Panc1 (cell line): ENCODE data around the gene MRAP. TPM values are rescaled to one million over a fixed set of nuclear protein-coding genes. Genes with fewer than 3 reads are reported as not detected.

Source experiments
- ATAC-seq: fragments of 200-7000 bp; cut with Tn5 transposase; 2 replicates; pipeline ENCODE4 v1.9.1; 2020; ENCODE audit warnings: mild to moderate bottlenecking, moderate library complexity
- BruUV-seq: library from RNA; stranded (reverse); fragments of 400-500 nt; replicated peaks from 2 replicates; lab custom pipeline; 2021; lab: Mats Ljungman, UMichigan
- CTCF ChIA-PET: fragments of 300-600 bp; sonication (Branson Sonifier 250); formaldehyde crosslinking; loops from one replicate; lab custom pipeline; 2022; ENCODE audit warnings: antibody characterized with exemption; lab: Charles Lee
- POLR2A ChIA-PET: fragments of 300-600 bp; sonication (Branson Sonifier 250); formaldehyde crosslinking; loops from one replicate; lab custom pipeline; 2022; ENCODE audit warnings: antibody characterized with exemption; lab: Charles Lee
- DNase-seq: peaks from one replicate; pipeline ENCODE4 v3.0.0-alpha.2; 2010; ENCODE audit warnings: low read depth, low spot score
- H3K27ac ChIP-seq: 2 replicates; pipeline ENCODE4 v1.5.1; 2011; ENCODE audit warnings: mild to moderate bottlenecking, low read length, inconsistent platforms
- H3K27me3 ChIP-seq: fragments of 200-500 bp; sonication (Bioruptor generic); 2 replicates; pipeline ENCODE4 v1.6.0; 2014; ENCODE audit warnings: low read length, inconsistent platforms; ENCODE audit not compliant: control insufficient read depth, insufficient read depth
- H3K36me3 ChIP-seq: fragments of 200-500 bp; sonication (Bioruptor generic); 2 replicates; pipeline ENCODE4 v1.5.1; 2014; ENCODE audit warnings: inconsistent platforms, mild to moderate bottlenecking, low read length, moderate library complexity; ENCODE audit not compliant: control insufficient read depth, insufficient read depth
- H3K4me1 ChIP-seq: 2 replicates; pipeline ENCODE4 v1.5.1; 2011; ENCODE audit warnings: inconsistent platforms, mild to moderate bottlenecking, low read length, moderate library complexity; ENCODE audit not compliant: control insufficient read depth, insufficient read depth
- H3K4me3 ChIP-seq, 2 experiments: 2 replicates each; pipeline ENCODE4 v1.5.1; 2011 to 2012; ENCODE audit warnings: low read depth in 2 of 2, low read length in 2 of 2, mild to moderate bottlenecking in 2 of 2, inconsistent platforms in 1 of 2, moderate library complexity in 1 of 2
- H3K9me3 ChIP-seq: fragments of 200-500 bp; sonication (Bioruptor generic); 2 replicates; pipeline ENCODE4 v1.5.1; 2014; ENCODE audit warnings: low read depth, mild to moderate bottlenecking, inconsistent platforms, low read length, moderate library complexity; ENCODE audit not compliant: control insufficient read depth, insufficient read depth
- CTCF ChIP-seq: fragments of 450-650 bp; IDR thresholded peaks from 2 replicates; pipeline ENCODE4 v1.5.1; 2017; ENCODE audit warnings: mild to moderate bottlenecking
- POLR2AphosphoS5 ChIP-seq: IDR thresholded peaks from 2 replicates; pipeline ENCODE4 v1.6.1; 2012; ENCODE audit warnings: mild to moderate bottlenecking, low read depth, low read length, moderate library complexity
- REST ChIP-seq, 2 experiments: IDR thresholded peaks; 2 replicates each; pipeline ENCODE4 v1.6.1; 2011 to 2012; ENCODE audit warnings: low read depth in 2 of 2, control low read depth in 1 of 2, low read length in 1 of 2, mild to moderate bottlenecking in 1 of 2, moderate library complexity in 1 of 2; ENCODE audit not compliant: insufficient read depth in 1 of 2
- SIN3A ChIP-seq: IDR thresholded peaks from 2 replicates; pipeline ENCODE4 v1.6.1; 2012; ENCODE audit warnings: low read depth, mild to moderate bottlenecking, low read length, moderate library complexity, borderline replicate concordance; ENCODE audit not compliant: insufficient read depth
- TCF7L2 ChIP-seq: IDR thresholded peaks from 2 replicates; pipeline ENCODE4 v1.6.1; 2011; ENCODE audit warnings: mild to moderate bottlenecking, low read depth, low read length, inconsistent platforms
- in situ Hi-C: cut with HindIII; loops from 2 replicates; pipeline ENCODE4 v1.10.0; 2016; ENCODE audit warnings: low sequenced_read_pairs, low pct_unique_long_range_greater_than_20kb
- intact Hi-C: fragments of 100-400 bp; cut with micrococcal nuclease; formaldehyde crosslinking; loops from one replicate; pipeline ENCODE4 v1.10.0; 2022; ENCODE audit not compliant: unreplicated experiment
- total RNA-seq: library from RNA; stranded (reverse); gene quantifications from one replicate; pipeline ENCODE4 v1.2.1, GENCODE V29; 2021; ENCODE audit not compliant: unreplicated experiment

MRAP gene
- total RNA-seq, 1 experiment from 2014 or later: not detected

GRCh38 chr21:32333953-32334673 lies 35.5 kb downstream of the MRAP start:
- ATAC-seq (no peak), DNase-seq (no peak)
- no peaks in the 10 kb centered on the region for H3K27me3 ChIP-seq
- no peak overlapping the region for H3K4me3 ChIP-seq
- TF ChIP-seq CTCF (no peak), POLR2AphosphoS5 (no peak), TCF7L2 (no peak), REST (IDR thresholded peaks at IDR 0.05; ENCODE audit: insufficient read depth in 1 of 2, low read depth in 2 of 2, low read length in 1 of 2) (no peak), SIN3A (no peak)
- H3K4me1 ChIP-seq: no peaks in the 10 kb centered on the region
- POLR2A ChIA-PET: interaction anchor here (0.5 kb wide), 1 partner anchor 182 kb away, joined by 7 read pairs; no protein-coding TSS in a partner anchor
- CTCF ChIA-PET: no interaction called here
- H3K9me3 ChIP-seq: no peaks in the 10 kb centered on the region
- H3K36me3 ChIP-seq: peaks cover 27% of the 10 kb centered on the region
- in situ Hi-C loops: no loop called here
- no TSS peak for BruUV-seq
- no peak overlapping the region for H3K27ac ChIP-seq
- intact Hi-C loops: no loop called here

GRCh38 chr21:32334980-32335531 lies 36.4 kb downstream of the MRAP start:
- in situ Hi-C loops: no loop called here
- Histone ChIP-seq H3K4me1 (peaks cover 4% of the 10 kb centered on the region), H3K27me3 (no peaks in the 10 kb centered on the region), H3K27ac (no peak overlapping the region), H3K4me3 (no peak overlapping the region), H3K9me3 (no peaks in the 10 kb centered on the region), H3K36me3 (peaks cover 25% of the 10 kb centered on the region)
- CTCF ChIA-PET: interaction anchor here (0.5 kb wide), 1 partner anchor 266 kb away, joined by 7 read pairs; no protein-coding TSS in a partner anchor
- POLR2A ChIA-PET: no interaction called here
- DNase-seq (no peak), ATAC-seq (no peak)
- intact Hi-C loops: no loop called here
- TF ChIP-seq POLR2AphosphoS5: no peak
- no peak for TF ChIP-seq REST (IDR thresholded peaks at IDR 0.05; ENCODE audit: insufficient read depth in 1 of 2, low read depth in 2 of 2, low read length in 1 of 2)
- no peak for TF ChIP-seq SIN3A
- no peak for TF ChIP-seq CTCF
- TF ChIP-seq TCF7L2: no peak
- BruUV-seq: no TSS peak
